KMS-11 (cell line): ENCODE data around the gene AP4E1.

Experiments
- H2AFZ ChIP-seq: fragments of 200-600 bp; sonication (generic); 2 replicates; pipeline ENCODE4 v1.6.1; 2016; ENCODE audit warnings: antibody characterized with exemption, mixed run types, low read depth
- H3K27ac ChIP-seq: fragments of 200-600 bp; sonication (generic); 2 replicates; pipeline ENCODE4 v1.6.1; 2016; ENCODE audit warnings: mild to moderate bottlenecking, mixed run types
- H3K27me3 ChIP-seq: fragments of 200-600 bp; sonication (generic); 2 replicates; pipeline ENCODE4 v1.6.1; 2017; ENCODE audit warnings: mild to moderate bottlenecking, low read depth, mixed run types, moderate library complexity; ENCODE audit not compliant: insufficient read depth
- H3K36me3 ChIP-seq: fragments of 200-600 bp; sonication (generic); 2 replicates; pipeline ENCODE4 v1.6.1; 2017; ENCODE audit warnings: mild to moderate bottlenecking, mixed run types; ENCODE audit not compliant: insufficient read depth
- H3K4me1 ChIP-seq: fragments of 200-600 bp; sonication (generic); 2 replicates; pipeline ENCODE4 v1.6.1; 2016; ENCODE audit warnings: mild to moderate bottlenecking, low read depth, mixed run types; ENCODE audit not compliant: poor library complexity, severe bottlenecking
- H3K4me2 ChIP-seq: fragments of 200-600 bp; sonication (generic); 2 replicates; pipeline ENCODE4 v1.7.0; 2016; ENCODE audit warnings: mild to moderate bottlenecking, mixed run types
- H3K4me3 ChIP-seq: fragments of 200-600 bp; sonication (generic); IDR thresholded peaks from 2 replicates; pipeline ENCODE4 v1.6.1; 2017; ENCODE audit warnings: low read depth, low read length, mixed read lengths; ENCODE audit not compliant: insufficient read depth
- H3K79me2 ChIP-seq: fragments of 200-600 bp; sonication (generic); 2 replicates; pipeline ENCODE4 v1.6.1; 2016; ENCODE audit warnings: low read depth, mixed run types; ENCODE audit not compliant: insufficient read depth
- H3K9ac ChIP-seq: fragments of 200-600 bp; sonication (generic); 2 replicates; pipeline ENCODE4 v1.6.1; 2016; ENCODE audit warnings: mild to moderate bottlenecking, mixed run types
- H4K20me1 ChIP-seq: fragments of 200-600 bp; sonication (generic); 2 replicates; pipeline ENCODE4 v1.6.1; 2016; ENCODE audit warnings: mild to moderate bottlenecking, mixed run types; ENCODE audit not compliant: insufficient read depth
- CTCF ChIP-seq: fragments of 200-600 bp; sonication (generic); conservative IDR thresholded peaks from 2 replicates; pipeline ENCODE4 v1.6.1; 2017; ENCODE audit warnings: low read depth, mild to moderate bottlenecking, antibody characterized with exemption, low read length, moderate library complexity, mixed read lengths

Gene AP4E1

DNA sequence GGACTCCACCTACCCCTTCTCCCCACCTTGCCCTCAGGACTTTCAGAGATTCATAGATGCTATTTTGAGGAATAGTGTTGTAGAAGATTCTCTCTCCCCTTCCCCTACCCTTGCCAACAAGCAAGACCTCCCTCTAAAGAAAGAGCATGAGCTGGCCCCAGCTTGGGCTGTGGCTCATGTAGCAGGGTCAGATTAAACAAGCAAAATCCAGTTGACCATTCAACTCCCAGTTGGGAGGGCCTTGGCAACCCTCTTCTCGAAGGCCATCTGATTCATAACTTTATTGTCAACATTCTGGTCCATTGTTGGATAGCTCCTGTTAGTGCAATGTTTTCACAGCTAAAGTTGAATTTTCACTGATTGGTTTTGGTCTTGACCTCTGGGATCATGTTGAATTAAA is 145.1 kb downstream of the AP4E1 start:
- TF ChIP-seq CTCF = no peak

GRCh38 chr15:51054535-51054934 is 146.1 kb downstream of the AP4E1 start:
- no peak overlapping the region for H3K9ac ChIP-seq
- no peaks in the 10 kb centered on the region for H3K36me3 ChIP-seq
- no peak overlapping the region for H3K4me3 ChIP-seq
- no peak overlapping the region for H3K4me2 ChIP-seq
- TF ChIP-seq CTCF = no peak
- H4K20me1 ChIP-seq = no peaks in the 10 kb centered on the region
- H3K4me1 ChIP-seq = no peaks in the 10 kb centered on the region
- H3K27me3 ChIP-seq = no peaks in the 10 kb centered on the region
- no peak overlapping the region for H2AFZ ChIP-seq
- no peak overlapping the region for H3K27ac ChIP-seq
- H3K79me2 ChIP-seq = no peaks in the 10 kb centered on the region

More for the DNA sequence above, 145.1 kb downstream of the AP4E1 start:
- H4K20me1 ChIP-seq = no peaks in the 10 kb centered on the region
- H3K4me1 ChIP-seq = no peaks in the 10 kb centered on the region
- H3K4me3 ChIP-seq = no peak overlapping the region
- H3K79me2 ChIP-seq = no peaks in the 10 kb centered on the region
- no peaks in the 10 kb centered on the region for H3K36me3 ChIP-seq
- no peak overlapping the region for H3K27ac ChIP-seq
- H3K4me2 ChIP-seq = no peak overlapping the region
- no peak overlapping the region for H3K9ac ChIP-seq
- no peaks in the 10 kb centered on the region for H3K27me3 ChIP-seq
- no peak overlapping the region for H2AFZ ChIP-seq
